GM21576 (cell line): ENCODE results near the gene NCMAP.

Source experiments
- ATAC-seq: cut with Tn5 transposase; IDR thresholded peaks from one replicate; pipeline ENCODE4 v1.9.1; 2021; ENCODE audit warnings: mild to moderate bottlenecking, moderate library complexity; ENCODE audit not compliant: unreplicated experiment

The NCMAP gene

GRCh38 chr1:24568475-24568874, 12.6 kb downstream of the NCMAP start:
- no peak for ATAC-seq

GRCh38 chr1:24570265-24571125, 14.6 kb downstream of the NCMAP start:
- no peak for ATAC-seq

GRCh38 chr1:24572301-24572700, 16.4 kb downstream of the NCMAP start:
- ATAC-seq = no peak

GRCh38 chr1:24575905-24576587, 20.2 kb downstream of the NCMAP start:
- ATAC-seq = no peak

GRCh38 chr1:24578846-24579245, 23.0 kb downstream of the NCMAP start:
- ATAC-seq = no peak

- ATAC-seq = no peak
These were observed 24.9 kb downstream of the NCMAP start for GRCh38 chr1:24580756-24581155.

- no peak for ATAC-seq
These were observed 28.3 kb downstream of the NCMAP start for GRCh38 chr1:24584171-24584647.

GRCh38 chr1:24586119-24586518, 30.2 kb downstream of the NCMAP start:
- no peak for ATAC-seq

- no peak for ATAC-seq
These were observed 31.3 kb downstream of the NCMAP start for GRCh38 chr1:24586970-24587820.

- ATAC-seq = no peak
These were observed 32.7 kb downstream of the NCMAP start for GRCh38 chr1:24588573-24588972.

- no peak for ATAC-seq
These were observed 33.3 kb downstream of the NCMAP start for GRCh38 chr1:24589200-24589599.

- no peak for ATAC-seq
These were observed 35.9 kb downstream of the NCMAP start for GRCh38 chr1:24591781-24592180.

- no peak for ATAC-seq
These were observed 38.4 kb downstream of the NCMAP start for GRCh38 chr1:24594328-24594598.

- ATAC-seq = no peak
These were observed 40.6 kb downstream of the NCMAP start for GRCh38 chr1:24596401-24596880.

GRCh38 chr1:24599265-24599664, 43.4 kb downstream of the NCMAP start:
- no peak for ATAC-seq

- ATAC-seq = no peak
These were observed 44.7 kb downstream of the NCMAP start for GRCh38 chr1:24600551-24600950.

GRCh38 chr1:24605534-24606295, 49.8 kb downstream of the NCMAP start:
- no peak for ATAC-seq

- ATAC-seq = no peak
These were observed 50.4 kb downstream of the NCMAP start for GRCh38 chr1:24606296-24606605.

- no peak for ATAC-seq
These were observed 50.7 kb downstream of the NCMAP start for GRCh38 chr1:24606621-24607020.

GRCh38 chr1:24609949-24610517, 54.1 kb downstream of the NCMAP start:
- ATAC-seq = no peak
